HG02973 (cell line): ENCODE measurements around the gene BEAN1.
"Not testable (repeated sequence)": the region's sequence is repeated elsewhere in the genome, so short reads cannot be mapped to it uniquely, and the experiment has no call there.

Experiments used
- ATAC-seq: cut with Tn5 transposase; IDR thresholded peaks from one replicate; pipeline ENCODE4 v1.9.1; 2021; ENCODE audit warnings: moderate library complexity; ENCODE audit not compliant: unreplicated experiment

The BEAN1 gene

GRCh38 chr16:66440271-66440802, 13.2 kb downstream of the BEAN1 start:
- ATAC-seq, result no peak

GRCh38 chr16:66440970-66441369, 13.9 kb downstream of the BEAN1 start:
- no peak for ATAC-seq

- no peak for ATAC-seq
Observed at GRCh38 chr16:66441586-66442375, 14.7 kb downstream of the BEAN1 start.

GRCh38 chr16:66442502-66443268, 15.6 kb downstream of the BEAN1 start:
- ATAC-seq, result no peak

- no peak for ATAC-seq
Observed at GRCh38 chr16:66443269-66443652, 16.2 kb downstream of the BEAN1 start.

GRCh38 chr16:66444049-66444481, 17.0 kb downstream of the BEAN1 start:
- no peak for ATAC-seq

GRCh38 chr16:66446737-66447136, 19.6 kb downstream of the BEAN1 start:
- no peak for ATAC-seq

GRCh38 chr16:66447491-66447890, 20.4 kb downstream of the BEAN1 start:
- ATAC-seq, result no peak

- no peak for ATAC-seq
Observed at GRCh38 chr16:66451548-66451947, 24.5 kb downstream of the BEAN1 start.

GRCh38 chr16:66453230-66453629, 26.1 kb downstream of the BEAN1 start:
- not testable (repeated sequence) for ATAC-seq

GRCh38 chr16:66454751-66455150, 27.7 kb downstream of the BEAN1 start:
- ATAC-seq, result no peak

- no peak for ATAC-seq
Observed at GRCh38 chr16:66455970-66456369, 28.9 kb downstream of the BEAN1 start.

GRCh38 chr16:66457888-66458287, 30.8 kb downstream of the BEAN1 start:
- ATAC-seq, result no peak

- no peak for ATAC-seq
Observed at GRCh38 chr16:66458292-66458691, 31.2 kb downstream of the BEAN1 start.

- ATAC-seq, result no peak
Observed at GRCh38 chr16:66458853-66459252, 31.8 kb downstream of the BEAN1 start.

GRCh38 chr16:66459878-66460277, 32.8 kb downstream of the BEAN1 start:
- ATAC-seq, result no peak

- ATAC-seq, result no peak
Observed at GRCh38 chr16:66460703-66461102, 33.6 kb downstream of the BEAN1 start.

GRCh38 chr16:66462912-66463311, 35.8 kb downstream of the BEAN1 start:
- ATAC-seq, result no peak

GRCh38 chr16:66465946-66466345, 38.9 kb downstream of the BEAN1 start:
- ATAC-seq, result not testable (repeated sequence)

- ATAC-seq, result not testable (repeated sequence)
Observed at GRCh38 chr16:66466636-66467035, 39.5 kb downstream of the BEAN1 start.

- ATAC-seq, result no peak
Observed at GRCh38 chr16:66467611-66468010, 40.5 kb downstream of the BEAN1 start.
